Measurements from ENCODE around the gene C1QTNF1. TPM values are rescaled to one million over a fixed set of nuclear protein-coding genes. Genes with fewer than 3 reads are reported as not detected.
A peak's percentile ranks its signal among the peaks of the same experiment; 100 is the strongest.

The C1QTNF1 gene
- total RNA-seq, 1 experiment from 2014 or later, result 18.6 TPM

- ChIA-PET CTCF (interaction anchor here (0.5 to 1.7 kb wide), 11 partner anchors 9 to 350 kb away, joined by 3 to 22 read pairs (median 4); no protein-coding TSS in a partner anchor), POLR2A (ENCODE audit: unreplicated experiment) (no interaction called here)
- Histone ChIP-seq H3K9me2 (replicated peaks; ENCODE audit: low read length) (no peaks in the 10 kb centered on the region), H3K4me2 (ENCODE audit: low read length) (no peak overlapping the region), H2AFZ (ENCODE audit: low read length) (no peak overlapping the region), H3K4me1 (ENCODE audit: insufficient read depth, low read length) (peaks cover 8% of the 10 kb centered on the region), H3K4me3 (ENCODE audit: low read length) (no peak overlapping the region), H4K20me1 (ENCODE audit: low read length) (no peaks in the 10 kb centered on the region), H3F3A (ENCODE audit: low read length, unreplicated experiment) (no peaks in the 10 kb centered on the region), H3K27ac (ENCODE audit: low read length) (no peak overlapping the region), H3K27me3 (ENCODE audit: low read length) (no peaks in the 10 kb centered on the region), H3K9ac (ENCODE audit: low read length) (no peak overlapping the region), H3K36me3 (ENCODE audit: low read depth, low read length) (no peaks in the 10 kb centered on the region), H3K79me2 (ENCODE audit: low read length) (no peaks in the 10 kb centered on the region), H3K9me3 (ENCODE audit: low read length) (no peaks in the 10 kb centered on the region)
- TF ChIP-seq CTCF (conservative IDR thresholded peaks at IDR 0.05; ENCODE audit: low read depth, low read length) (no peak), EZH2phosphoT487 (IDR thresholded peaks at IDR 0.05; ENCODE audit: borderline replicate concordance, low read length) (no peak), EZH2 (IDR thresholded peaks at IDR 0.05; ENCODE audit: low read length, unreplicated experiment) (no peak)
- no TSS peak for BruUV-seq (replicated peaks)
- intact Hi-C loops (cut with micrococcal nuclease), result no loop called here
- no peak for ATAC-seq
- DNase-seq, result no peak
These were observed 21.2 kb downstream of the C1QTNF1 start for GRCh38 chr17:79045001-79045729.

GRCh38 chr17:79045842-79046196 lies 21.9 kb downstream of the C1QTNF1 start:
- H4K20me1 ChIP-seq (ENCODE audit: low read length), result no peaks in the 10 kb centered on the region
- TF ChIP-seq EZH2 (IDR thresholded peaks at IDR 0.05; ENCODE audit: low read length, unreplicated experiment) (no peak), CTCF (conservative IDR thresholded peaks at IDR 0.05; ENCODE audit: low read depth, low read length) (peak; percentile 97), EZH2phosphoT487 (IDR thresholded peaks at IDR 0.05; ENCODE audit: borderline replicate concordance, low read length) (no peak)
- H3K4me1 ChIP-seq (ENCODE audit: insufficient read depth, low read length), result peaks cover 5% of the 10 kb centered on the region; the same call in 1 of the 2 replicates
- H3K27ac ChIP-seq (ENCODE audit: low read length), result no peak overlapping the region
- no peaks in the 10 kb centered on the region for H3K79me2 ChIP-seq (ENCODE audit: low read length)
- DNase-seq (peak; percentile 83), ATAC-seq (peak; percentile 70)
- H3K27me3 ChIP-seq (ENCODE audit: low read length), result no peaks in the 10 kb centered on the region
- no peaks in the 10 kb centered on the region for H3K36me3 ChIP-seq (ENCODE audit: low read depth, low read length)
- POLR2A ChIA-PET (ENCODE audit: unreplicated experiment), result no interaction called here
- intact Hi-C loops (cut with micrococcal nuclease), result loop anchor here (1.0 kb wide), 2 partner anchors 27 to 36 kb away; no protein-coding TSS in a partner anchor
- no peaks in the 10 kb centered on the region for H3K9me2 ChIP-seq (replicated peaks; ENCODE audit: low read length)
- H3K9ac ChIP-seq (ENCODE audit: low read length), result no peak overlapping the region
- H3K4me3 ChIP-seq (ENCODE audit: low read length), result no peak overlapping the region
- CTCF ChIA-PET, result interaction anchor here (0.5 to 1.7 kb wide), 10 partner anchors 9 to 349 kb away, joined by 3 to 22 read pairs (median 4); partner anchors contain the start of gene LGALS3BP
- no TSS peak for BruUV-seq (replicated peaks)
- H2AFZ ChIP-seq (ENCODE audit: low read length), result 0 out of 2 replicates have a peak overlapping the region, but pooled peaks have one; percentile 4
- H3F3A ChIP-seq (ENCODE audit: low read length, unreplicated experiment), result no peaks in the 10 kb centered on the region
- no peak overlapping the region for H3K4me2 ChIP-seq (ENCODE audit: low read length)
- H3K9me3 ChIP-seq (ENCODE audit: low read length), result no peaks in the 10 kb centered on the region

Measured in PC-3 (cell line).